SK-N-SH (cell line): Measurements from ENCODE around the gene CUX1. TPM values are rescaled to one million over a fixed set of nuclear protein-coding genes. Genes with fewer than 3 reads are reported as not detected.

Experiments used
- CTCF ChIA-PET: fragments of 300-600, 350-600 bp; formaldehyde crosslinking; extraction: SDS; loops from one replicate; lab custom pipeline; 2021; lab: Yijun Ruan, JAX
- POLR2A ChIA-PET: fragments of 350-600 bp; sonication (Branson Sonifier 250); formaldehyde crosslinking; extraction: SDS; loops from one replicate; lab custom pipeline; 2020; ENCODE audit warnings: antibody characterized with exemption, inconsistent platforms; lab: Yijun Ruan, JAX
- DNase-seq: peaks from one replicate; pipeline ENCODE4 v3.0.0; 2012
- H2AFZ ChIP-seq: fragments of 200-600 bp; sonication (generic); 2 replicates; pipeline ENCODE4 v1.8.1; 2016; ENCODE audit warnings: antibody characterized with exemption, mild to moderate bottlenecking, low read depth
- H3F3A ChIP-seq: fragments of 200-600 bp; sonication (generic); replicated peaks from 2 replicates; pipeline ENCODE3; 2016; ENCODE audit warnings: antibody characterized with exemption, mild to moderate bottlenecking; ENCODE audit not compliant: insufficient read depth
- H3K27ac ChIP-seq, 2 experiments: fragments of 200-500 bp in 1 of 2; fragments of 200-600 bp in 1 of 2; sonication (Bioruptor generic) in 1 of 2; sonication (generic), shearing (Covaris generic) in 1 of 2; 2 replicates each; pipeline versions ENCODE4 v1.5.1 to v1.6.1; 2014 to 2016; ENCODE audit warnings: low read depth in 2 of 2, inconsistent platforms in 1 of 2, low read length in 1 of 2, mild to moderate bottlenecking in 1 of 2, mixed read lengths in 1 of 2
- H3K27me3 ChIP-seq: fragments of 200-600 bp; sonication (generic), shearing (Covaris generic); 2 replicates; pipeline ENCODE4 v1.6.1; 2016; ENCODE audit warnings: mixed run types; ENCODE audit not compliant: insufficient read depth
- H3K36me3 ChIP-seq, 2 experiments: fragments of 200-500 bp in 1 of 2; fragments of 200-600 bp in 1 of 2; sonication (Bioruptor generic) in 1 of 2; sonication (generic) in 1 of 2; replicated peaks in 1 of 2; 2 replicates each; pipeline versions ENCODE3 to v1.5.1; 2014 to 2016; ENCODE audit warnings: low read length in 1 of 2, mild to moderate bottlenecking in 1 of 2; ENCODE audit not compliant: insufficient read depth in 2 of 2, control insufficient read depth in 1 of 2
- H3K4me1 ChIP-seq, 2 experiments: fragments of 200-500 bp in 1 of 2; fragments of 200-600 bp in 1 of 2; sonication (Bioruptor generic) in 1 of 2; sonication (generic), shearing (Covaris generic) in 1 of 2; 2 replicates each; pipeline versions ENCODE4 v1.5.1 to v1.6.1; 2014 to 2016; ENCODE audit warnings: low read depth in 1 of 2, low read length in 1 of 2, mixed run types in 1 of 2; ENCODE audit not compliant: insufficient read depth in 2 of 2, control insufficient read depth in 1 of 2
- H3K4me2 ChIP-seq: fragments of 200-600 bp; sonication (generic), shearing (Covaris generic); 2 replicates; pipeline ENCODE4 v1.6.1; 2017; ENCODE audit warnings: mixed run types
- H3K4me3 ChIP-seq, 2 experiments: fragments of 200-500 bp in 1 of 2; fragments of 200-600 bp in 1 of 2; sonication (Bioruptor generic) in 1 of 2; sonication (generic), shearing (Covaris generic) in 1 of 2; 2 replicates each; pipeline versions ENCODE4 v1.5.1 to v1.8.1; 2014 to 2016; ENCODE audit warnings: low read depth in 2 of 2, inconsistent platforms in 1 of 2, low read length in 1 of 2, mild to moderate bottlenecking in 1 of 2, mixed read lengths in 1 of 2, moderate library complexity in 1 of 2
- H3K79me2 ChIP-seq: fragments of 200-600 bp; sonication (generic); 2 replicates; pipeline ENCODE4 v1.8.1; 2017; ENCODE audit warnings: mild to moderate bottlenecking; ENCODE audit not compliant: insufficient read depth
- H3K9ac ChIP-seq: fragments of 200-600 bp; sonication (generic); 2 replicates; pipeline ENCODE4 v1.6.1; 2017; ENCODE audit warnings: mixed run types
- H3K9me2 ChIP-seq: fragments of 200-600 bp; sonication (generic); 2 replicates; pipeline ENCODE4 v1.6.1; 2017; ENCODE audit warnings: mixed run types
- H3K9me3 ChIP-seq: fragments of 200-600 bp; sonication (generic); 2 replicates; pipeline ENCODE4 v1.6.1; 2017; ENCODE audit warnings: mixed run types, mild to moderate bottlenecking, moderate library complexity
- H4K20me1 ChIP-seq: fragments of 200-600 bp; sonication (generic); 2 replicates; pipeline ENCODE4 v1.6.1; 2017; ENCODE audit warnings: mild to moderate bottlenecking, mixed run types; ENCODE audit not compliant: insufficient read depth
- CHD2 ChIP-seq: fragments of 150-350 bp; IDR thresholded peaks from 2 replicates; pipeline ENCODE4 v1.6.1; 2018; ENCODE audit warnings: low read length; ENCODE audit not compliant: partially characterized antibody
- CTCF ChIP-seq: fragments of 200-600 bp; sonication (generic); IDR thresholded peaks from 2 replicates; pipeline ENCODE4 v1.6.1; 2017; ENCODE audit warnings: antibody characterized with exemption, mild to moderate bottlenecking, moderate library complexity
- ELF1 ChIP-seq: IDR thresholded peaks from 2 replicates; pipeline ENCODE4 v1.4.0; 2012
- EZH2phosphoT487 ChIP-seq: fragments of 200-600 bp; sonication (generic); IDR thresholded peaks from 2 replicates; pipeline ENCODE4 v1.6.1; 2017; ENCODE audit warnings: low read depth, mixed run types, mild to moderate bottlenecking, antibody characterized with exemption, moderate library complexity, borderline replicate concordance
- FOXJ3 ChIP-seq: sonication (generic); formaldehyde crosslinking; IDR thresholded peaks from 2 replicates; pipeline ENCODE4 v1.5.1; 2020; ENCODE audit warnings: mild to moderate bottlenecking, missing genetic modification reagents
- IRF3 ChIP-seq: fragments of 150-350 bp; IDR thresholded peaks from 2 replicates; pipeline ENCODE4 v1.6.1; 2016; ENCODE audit warnings: mild to moderate bottlenecking, low read depth, low read length
- JUND ChIP-seq: IDR thresholded peaks from 2 replicates; pipeline ENCODE4 v1.4.0; 2012
- MEF2A ChIP-seq: IDR thresholded peaks from 2 replicates; pipeline ENCODE4 v1.4.0; 2012; ENCODE audit warnings: low read depth, borderline replicate concordance
- MXI1 ChIP-seq: IDR thresholded peaks from 2 replicates; pipeline ENCODE4 v1.6.1; 2012; ENCODE audit warnings: mild to moderate bottlenecking, low read depth, low read length, improper control_type of control experiment
- NFIC ChIP-seq: IDR thresholded peaks from 2 replicates; pipeline ENCODE4 v1.4.0; 2012; ENCODE audit warnings: borderline replicate concordance
- POLR2AphosphoS5 ChIP-seq: IDR thresholded peaks from 2 replicates; pipeline ENCODE4 v1.6.1; 2012; ENCODE audit warnings: low read depth, low read length
- RCOR1 ChIP-seq: fragments of 150-350 bp; IDR thresholded peaks from 2 replicates; pipeline ENCODE4 v1.6.1; 2017; ENCODE audit warnings: antibody characterized with exemption, low read length
- REST ChIP-seq: IDR thresholded peaks from 2 replicates; pipeline ENCODE4 v1.6.1; 2012; ENCODE audit warnings: mild to moderate bottlenecking, low read depth, low read length, moderate library complexity
- SMC3 ChIP-seq: IDR thresholded peaks from 2 replicates; pipeline ENCODE4 v1.6.1; 2012; ENCODE audit warnings: low read depth, low read length, improper control_type of control experiment
- USF1 ChIP-seq: IDR thresholded peaks from 2 replicates; pipeline ENCODE4 v1.4.0; 2012; ENCODE audit warnings: low read depth, borderline replicate concordance
- YY1 ChIP-seq: IDR thresholded peaks from 2 replicates; pipeline ENCODE4 v1.4.0; 2012; ENCODE audit warnings: low read depth, mild to moderate bottlenecking
- ZBTB33 ChIP-seq: IDR thresholded peaks from 2 replicates; pipeline ENCODE4 v1.4.0; 2012; ENCODE audit warnings: low read depth, borderline replicate concordance
- WGBS: methylation state at CpG from one replicate; pipeline ENCODE4 v1.1.6; 2017; ENCODE audit warnings: low lambda C conversion rate; 5-methylcytosine and 5-hydroxymethylcytosine counted together
- polyA plus RNA-seq, 3 experiments: library from polyadenylated mRNA; depleted of rRNA; stranded (reverse); fragments of >200 nt; gene quantifications; 2 replicates each; pipeline ENCODE4 v1.2.3, GENCODE V29; 2012

The CUX1 gene
- polyA plus RNA-seq, 1 of the 3 experiments (the other 2 are of a cell fraction), result 68.6 TPM

- no peaks in the 10 kb centered on the region for H4K20me1 ChIP-seq
- DNase-seq, result no peak
- no peak overlapping the region for H3K4me2 ChIP-seq
- peaks cover under 1% of the 10 kb centered on the region for H3F3A ChIP-seq
- H3K79me2 ChIP-seq, result no peaks in the 10 kb centered on the region
- no peaks in the 10 kb centered on the region for H3K27me3 ChIP-seq
- H3K4me1 ChIP-seq, result peaks cover 0 to 2% of the 10 kb centered on the region in 2 experiments; a peak in 2 of 4 replicates
- no peaks in the 10 kb centered on the region for H3K9me2 ChIP-seq
- CTCF ChIA-PET, result interaction anchor here (1.8 kb wide), 1 partner anchor 9 kb away, joined by 7 read pairs; no protein-coding TSS in a partner anchor
- whole genome bisulfite sequencing, result 94% methylated on average over 18 of the region's 18 CpGs
- no peak overlapping the region for H3K4me3 ChIP-seq
- H3K27ac ChIP-seq, result no peak overlapping the region
- no peaks in the 10 kb centered on the region for H3K9me3 ChIP-seq
- H2AFZ ChIP-seq, result no peak overlapping the region
- TF ChIP-seq EZH2phosphoT487 (no peak), SMC3 (no peak), CHD2 (no peak)
- no peak overlapping the region for H3K9ac ChIP-seq
- POLR2A ChIA-PET, result no interaction called here
- peaks cover 3 to 20% of the 10 kb centered on the region in 2 experiments for H3K36me3 ChIP-seq
Measured at GRCh38 chr7:102227371-102227770, 409.9 kb downstream of the CUX1 start.

GRCh38 chr7:102228935-102229334, 411.5 kb downstream of the CUX1 start:
- TF ChIP-seq POLR2AphosphoS5, result no peak
- TF ChIP-seq IRF3, result no peak
- no peak for TF ChIP-seq YY1
- TF ChIP-seq ELF1, result no peak
- no peak for TF ChIP-seq REST
- no peak for TF ChIP-seq MEF2A
- no peak for TF ChIP-seq SMC3
- no peak for TF ChIP-seq CTCF
- TF ChIP-seq ZBTB33, result no peak
- TF ChIP-seq FOXJ3 (CRISPR knock-in tag), result no peak
- no peak for TF ChIP-seq RCOR1
- TF ChIP-seq EZH2phosphoT487, result no peak
- TF ChIP-seq JUND, result no peak
- no peak for TF ChIP-seq MXI1
- TF ChIP-seq USF1, result no peak
- no peak for TF ChIP-seq NFIC
- Histone ChIP-seq H3K9me3 (no peaks in the 10 kb centered on the region), H2AFZ (no peak overlapping the region), H4K20me1 (no peaks in the 10 kb centered on the region), H3F3A (no peaks in the 10 kb centered on the region), H3K4me2 (no peak overlapping the region), H3K4me1 (no peaks in the 10 kb centered on the region; a peak in 1 of 4 replicates), H3K79me2 (no peaks in the 10 kb centered on the region), H3K9ac (no peak overlapping the region), H3K9me2 (no peaks in the 10 kb centered on the region), H3K4me3 (no peak overlapping the region), H3K36me3 (peaks cover 3 to 20% of the 10 kb centered on the region in 2 experiments), H3K27ac (no peak overlapping the region), H3K27me3 (no peaks in the 10 kb centered on the region)
- 92% methylated on average over 12 of the region's 12 CpGs for WGBS
- DNase-seq, result no peak
- ChIA-PET POLR2A (no interaction called here), CTCF (interaction anchor here (0.9 kb wide), 1 partner anchor 11 kb away, joined by 3 read pairs; no protein-coding TSS in a partner anchor)
